ENCODE results near the gene SCAI. TPM values are rescaled to one million over a fixed set of nuclear protein-coding genes. Genes with fewer than 3 reads are reported as not detected.

The SCAI gene
- total and polyA plus RNA-seq, 2 of the 4 experiments (the other 2 are of a cell fraction) = 3.6 to 14.5 TPM

DNA sequence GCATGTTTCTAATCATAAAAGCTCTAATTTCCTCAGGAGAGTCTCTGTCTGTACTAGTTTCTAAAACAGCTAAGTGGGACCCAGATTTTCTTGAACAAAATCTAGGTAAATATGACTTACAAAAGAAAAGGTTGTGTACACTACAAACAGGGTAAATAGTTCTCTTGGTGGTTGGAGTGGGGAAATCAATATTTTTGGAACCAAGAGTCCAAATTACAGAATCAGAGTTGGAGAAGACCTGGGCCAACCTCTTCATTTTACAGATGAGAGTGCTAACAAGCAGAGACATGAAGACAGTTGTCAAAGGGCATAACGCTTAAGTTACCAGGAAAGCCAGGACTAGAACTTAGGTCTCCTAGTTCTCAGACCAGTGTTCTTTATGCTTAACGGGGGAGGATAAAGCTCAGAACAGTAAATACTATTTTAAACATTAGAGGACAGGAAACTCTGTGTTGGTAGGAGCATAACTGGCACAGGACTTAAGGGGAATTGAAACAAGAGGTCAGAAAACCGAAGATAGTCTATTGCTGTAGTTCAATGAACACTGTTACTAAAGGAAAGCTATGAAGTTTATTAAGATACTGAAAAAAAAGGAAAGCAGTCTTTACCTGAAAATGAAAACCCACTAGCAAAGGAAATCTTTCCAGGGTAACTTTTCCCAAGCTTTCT, 193.1 kb downstream of the SCAI start:
- H3K9me1 ChIP-seq (ENCODE audit: insufficient read depth, low read length) = no peaks in the 10 kb centered on the region
- H3K27me3 ChIP-seq (ENCODE audit: control insufficient read depth, insufficient read depth, low read length) = no peaks in the 10 kb centered on the region
- H3K14ac ChIP-seq (replicated peaks; ENCODE audit: low read depth, low read length) = no peak overlapping the region
- no peak for ATAC-seq (ENCODE audit: low read depth)
- H3K4ac ChIP-seq (ENCODE audit: low read depth, low read length) = no peak overlapping the region
- no peak overlapping the region for H3K4me2 ChIP-seq (ENCODE audit: low read depth, low read length)
- no peak overlapping the region for H3K9ac ChIP-seq (ENCODE audit: low read depth, low read length)
- ChIA-PET CTCF (interaction anchor here (0.6 to 1.2 kb wide), 2 partner anchors 10 to 194 kb away, joined by 3 to 5 read pairs; no protein-coding TSS in a partner anchor), POLR2A (ENCODE audit: unreplicated experiment) (no interaction called here)
- H3K56ac ChIP-seq (ENCODE audit: extremely low read depth, insufficient read depth, low read length) = no peak overlapping the region
- no peak overlapping the region for H2BK120ac ChIP-seq (ENCODE audit: low read depth, low read length)
- H3K27ac ChIP-seq (ENCODE audit: insufficient read depth, low read length) = no peak overlapping the region
- H2AK5ac ChIP-seq (ENCODE audit: low read depth, low read length) = no peak overlapping the region
- H3K9me3 ChIP-seq (ENCODE audit: control insufficient read depth, insufficient read depth, low read length) = no peaks in the 10 kb centered on the region; the same call in 1 of the 2 replicates
- no peaks in the 10 kb centered on the region for H4K20me1 ChIP-seq (ENCODE audit: insufficient read depth, low read length)
- no peak overlapping the region for H2BK20ac ChIP-seq (ENCODE audit: low read depth, low read length)
- no peaks in the 10 kb centered on the region for H3K79me1 ChIP-seq (ENCODE audit: low read depth in 1 of 2, low read length in 2 of 2)
- H4K8ac ChIP-seq (ENCODE audit: low read depth in 2 of 2, low read length in 2 of 2) = no peak overlapping the region
- H2BK5ac ChIP-seq (ENCODE audit: low read depth, low read length, poor library complexity, severe bottlenecking) = no peak overlapping the region
- no peaks in the 10 kb centered on the region; the same call in 1 of the 2 replicates for H3K36me3 ChIP-seq (ENCODE audit: control insufficient read depth, insufficient read depth, low read length)
- no peak overlapping the region for H2AFZ ChIP-seq (replicated peaks; ENCODE audit: low read length, poor library complexity)
- intact Hi-C loops (cut with micrococcal nuclease) (no loop called here), dilution Hi-C loops (cut with HindIII; ENCODE audit: low sequenced_read_pairs, unreplicated experiment) (no loop called here), in situ Hi-C loops (cut with MboI; ENCODE audit: low sequenced_read_pairs) (no loop called here)
- no peak overlapping the region for H3K4me3 ChIP-seq (ENCODE audit: insufficient read depth, low read depth, low read length)
- TF ChIP-seq RAD21 (IDR thresholded peaks at IDR 0.05; ENCODE audit: low read length) (no peak), MAZ (IDR thresholded peaks at IDR 0.05; ENCODE audit: borderline replicate concordance, low read depth, low read length) (no peak), FOS (IDR thresholded peaks at IDR 0.05; ENCODE audit: low read depth, low read length) (no peak), MXI1 (IDR thresholded peaks at IDR 0.05; ENCODE audit: borderline replicate concordance, low read depth, low read length) (no peak)
- BruUV-seq (replicated peaks) = TSS peak; percentile 4
- H2BK15ac ChIP-seq (ENCODE audit: low read depth, low read length) = no peak overlapping the region
- H2AK9ac ChIP-seq (replicated peaks; ENCODE audit: low read depth, low read length, poor library complexity) = no peak overlapping the region
- no peak overlapping the region for H4K91ac ChIP-seq (ENCODE audit: insufficient read depth, low read depth, low read length)
- DNase-seq = no peak
- H3K18ac ChIP-seq (ENCODE audit: low read depth, low read length) = no peak overlapping the region
- no peaks in the 10 kb centered on the region for H3K4me1 ChIP-seq (ENCODE audit: control insufficient read depth, insufficient read depth, low read length)
- no peak overlapping the region for H4K5ac ChIP-seq (ENCODE audit: low read depth, low read length)
- no peak overlapping the region for H3K23ac ChIP-seq (ENCODE audit: low read depth, low read length)
- 80% methylated on average over 1 of the region's 3 CpGs; no CpG with 5 or more reads in 1 of the 2 experiments for WGBS, 2 experiments (ENCODE audit: extremely low coverage in 2 of 2, insufficient read length in 1 of 2)
